Stimulated activated CD4-positive, alpha-beta T cell treated with anti-CD3 and anti-CD28 coated beads, Interleukin-15, amount 100 ng/mL, for 1 hour (primary cell): ENCODE data around the gene C4orf50.

Source experiments
- DNase-seq, 2 donors: peaks; one replicate each; pipeline ENCODE4 v3.0.0-alpha.2; 2020; ENCODE audit warnings: low read depth in 1 of 2, low spot score in 1 of 2

The C4orf50 gene

GRCh38 chr4:5973033-5973432 is 45.2 kb downstream of the C4orf50 start:
- DNase-seq: no peak

- DNase-seq: no peak
These were observed 45.7 kb downstream of the C4orf50 start for GRCh38 chr4:5972571-5972970.

- no peak for DNase-seq
These were observed 47.2 kb downstream of the C4orf50 start for GRCh38 chr4:5971078-5971450.

- DNase-seq: no peak
These were observed 47.7 kb downstream of the C4orf50 start for GRCh38 chr4:5970381-5971077.

GRCh38 chr4:5969777-5970176 is 48.5 kb downstream of the C4orf50 start:
- DNase-seq: no peak

- no peak for DNase-seq
These were observed 48.9 kb downstream of the C4orf50 start for GRCh38 chr4:5969336-5969735.

GRCh38 chr4:5968246-5968645 is 50.0 kb downstream of the C4orf50 start:
- DNase-seq: no peak

- no peak for DNase-seq
These were observed 50.4 kb downstream of the C4orf50 start for GRCh38 chr4:5967783-5968182.

- no peak for DNase-seq
These were observed 53.0 kb downstream of the C4orf50 start for GRCh38 chr4:5965225-5965624.

- no peak for DNase-seq
These were observed 54.2 kb downstream of the C4orf50 start for GRCh38 chr4:5964030-5964429.

- DNase-seq: no peak
These were observed 54.6 kb downstream of the C4orf50 start for GRCh38 chr4:5963611-5964010.

GRCh38 chr4:5962416-5962815 is 55.8 kb downstream of the C4orf50 start:
- DNase-seq: no peak

GRCh38 chr4:5960252-5960880 is 57.9 kb downstream of the C4orf50 start:
- no peak for DNase-seq

- no peak for DNase-seq
These were observed 58.8 kb downstream of the C4orf50 start for GRCh38 chr4:5959211-5959982.

GRCh38 chr4:5958199-5958735 is 60.0 kb downstream of the C4orf50 start:
- no peak for DNase-seq

- no peak for DNase-seq
These were observed 61.2 kb downstream of the C4orf50 start for GRCh38 chr4:5957076-5957475.

GRCh38 chr4:5956285-5957021 is 61.8 kb downstream of the C4orf50 start:
- DNase-seq: no peak

- no peak for DNase-seq
These were observed 62.4 kb downstream of the C4orf50 start for GRCh38 chr4:5955856-5956255.

GRCh38 chr4:5955201-5955821 is 62.9 kb downstream of the C4orf50 start:
- no peak for DNase-seq

- DNase-seq: no peak
These were observed 64.0 kb downstream of the C4orf50 start for GRCh38 chr4:5954056-5954760.
